Smooth muscle cell (in vitro differentiated cells): ENCODE data around the gene CLIP1. TPM values are rescaled to one million over a fixed set of nuclear protein-coding genes. Genes with fewer than 3 reads are reported as not detected.

ENCODE experiments used
- DNase-seq: peaks from one replicate; lab custom pipeline; 2025; ENCODE audit not compliant: unreplicated experiment; lab: John Stamatoyannopoulos, UW
- H2AFZ ChIP-seq: fragments of 200-600 bp; sonication (generic); 2 replicates; pipeline ENCODE4 v1.6.0; 2016; ENCODE audit warnings: antibody characterized with exemption, low read depth, mild to moderate bottlenecking
- H3F3A ChIP-seq: fragments of 200-600 bp; sonication (generic); 2 replicates; pipeline ENCODE4 v1.6.0; 2017; ENCODE audit warnings: antibody characterized with exemption, low read depth
- H3K27ac ChIP-seq: fragments of 200-600 bp; sonication (generic); 2 replicates; pipeline ENCODE4 v1.5.1; 2016; ENCODE audit warnings: low read depth, mild to moderate bottlenecking
- H3K27me3 ChIP-seq: fragments of 200-600 bp; sonication (generic); 2 replicates; pipeline ENCODE4 v1.6.1; 2016; ENCODE audit warnings: low read depth, mild to moderate bottlenecking
- H3K36me3 ChIP-seq: fragments of 200-600 bp; sonication (generic); 2 replicates; pipeline ENCODE4 v1.5.1; 2016; ENCODE audit warnings: low read depth
- H3K4me1 ChIP-seq: fragments of 200-600 bp; sonication (generic); 2 replicates; pipeline ENCODE4 v1.5.1; 2016; ENCODE audit warnings: low read depth
- H3K4me2 ChIP-seq: fragments of 200-600 bp; sonication (generic); 2 replicates; pipeline ENCODE4 v1.6.0; 2016; ENCODE audit warnings: mild to moderate bottlenecking
- H3K4me3 ChIP-seq: fragments of 200-600 bp; sonication (generic); 2 replicates; pipeline ENCODE4 v1.5.1; 2016; ENCODE audit warnings: mild to moderate bottlenecking
- H3K79me2 ChIP-seq: fragments of 200-600 bp; sonication (generic); 2 replicates; pipeline ENCODE4 v1.6.0; 2016; ENCODE audit warnings: low read depth, mild to moderate bottlenecking
- H3K9ac ChIP-seq: fragments of 200-600 bp; sonication (generic); 2 replicates; pipeline ENCODE4 v1.6.0; 2016; ENCODE audit warnings: low read depth
- H3K9me3 ChIP-seq: fragments of 200-600 bp; sonication (generic); replicated peaks from 2 replicates; pipeline ENCODE4 v1.5.1; 2016; ENCODE audit warnings: low read depth
- H4K20me1 ChIP-seq: fragments of 200-600 bp; sonication (generic); 2 replicates; pipeline ENCODE4 v1.6.0; 2016; ENCODE audit warnings: low read depth
- WGBS: methylation state at CpG from one replicate; pipeline ENCODE4 v1.1.7; 2016; ENCODE audit warnings: low lambda C conversion rate; 5-methylcytosine and 5-hydroxymethylcytosine counted together
- polyA plus RNA-seq: library from polyadenylated mRNA; unstranded; fragments of >200 nt; fragmentation: Nextera tagmentation; extraction: Ambion mirVana; gene quantifications from 2 replicates; pipeline ENCODE4 v1.2.1, GENCODE V29; 2016
- total RNA-seq: library from RNA; depleted of rRNA; stranded (reverse); fragments of >200 nt; gene quantifications from 2 replicates; pipeline ENCODE4 v1.2.3, GENCODE V29; 2014
- TF ChIP-seq, protein P1 (sequence below): fragments of 200-600 bp; sonication (generic); IDR thresholded peaks from 2 replicates; pipeline ENCODE4 v1.5.1; 2017; ENCODE audit warnings: borderline replicate concordance, mild to moderate bottlenecking, antibody characterized with exemption; ENCODE audit not compliant: insufficient read depth, poor library complexity, severe bottlenecking

The CLIP1 gene
- total and polyA plus RNA-seq, 2 experiments from 2014 or later, result 15.3 to 40.4 TPM

GRCh38 chr12:122427403-122427802 lies 4.9 kb upstream of the CLIP1 start:
- Histone ChIP-seq H3K79me2 (no peaks in the 10 kb centered on the region), H3F3A (peaks cover 6% of the 10 kb centered on the region), H3K4me3 (no peak overlapping the region), H3K9me3 (no peaks in the 10 kb centered on the region), H3K4me1 (no peaks in the 10 kb centered on the region), H3K4me2 (no peak overlapping the region), H3K36me3 (no peaks in the 10 kb centered on the region), H2AFZ (no peak overlapping the region), H3K27me3 (no peaks in the 10 kb centered on the region), H4K20me1 (no peaks in the 10 kb centered on the region), H3K27ac (no peak overlapping the region), H3K9ac (no peak overlapping the region)
- TF ChIP-seq, protein P1, sequence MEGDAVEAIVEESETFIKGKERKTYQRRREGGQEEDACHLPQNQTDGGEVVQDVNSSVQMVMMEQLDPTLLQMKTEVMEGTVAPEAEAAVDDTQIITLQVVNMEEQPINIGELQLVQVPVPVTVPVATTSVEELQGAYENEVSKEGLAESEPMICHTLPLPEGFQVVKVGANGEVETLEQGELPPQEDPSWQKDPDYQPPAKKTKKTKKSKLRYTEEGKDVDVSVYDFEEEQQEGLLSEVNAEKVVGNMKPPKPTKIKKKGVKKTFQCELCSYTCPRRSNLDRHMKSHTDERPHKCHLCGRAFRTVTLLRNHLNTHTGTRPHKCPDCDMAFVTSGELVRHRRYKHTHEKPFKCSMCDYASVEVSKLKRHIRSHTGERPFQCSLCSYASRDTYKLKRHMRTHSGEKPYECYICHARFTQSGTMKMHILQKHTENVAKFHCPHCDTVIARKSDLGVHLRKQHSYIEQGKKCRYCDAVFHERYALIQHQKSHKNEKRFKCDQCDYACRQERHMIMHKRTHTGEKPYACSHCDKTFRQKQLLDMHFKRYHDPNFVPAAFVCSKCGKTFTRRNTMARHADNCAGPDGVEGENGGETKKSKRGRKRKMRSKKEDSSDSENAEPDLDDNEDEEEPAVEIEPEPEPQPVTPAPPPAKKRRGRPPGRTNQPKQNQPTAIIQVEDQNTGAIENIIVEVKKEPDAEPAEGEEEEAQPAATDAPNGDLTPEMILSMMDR, result no peak
- 92% methylated on average over 9 of the region's 9 CpGs for WGBS
- DNase-seq, result no peak

DNA sequence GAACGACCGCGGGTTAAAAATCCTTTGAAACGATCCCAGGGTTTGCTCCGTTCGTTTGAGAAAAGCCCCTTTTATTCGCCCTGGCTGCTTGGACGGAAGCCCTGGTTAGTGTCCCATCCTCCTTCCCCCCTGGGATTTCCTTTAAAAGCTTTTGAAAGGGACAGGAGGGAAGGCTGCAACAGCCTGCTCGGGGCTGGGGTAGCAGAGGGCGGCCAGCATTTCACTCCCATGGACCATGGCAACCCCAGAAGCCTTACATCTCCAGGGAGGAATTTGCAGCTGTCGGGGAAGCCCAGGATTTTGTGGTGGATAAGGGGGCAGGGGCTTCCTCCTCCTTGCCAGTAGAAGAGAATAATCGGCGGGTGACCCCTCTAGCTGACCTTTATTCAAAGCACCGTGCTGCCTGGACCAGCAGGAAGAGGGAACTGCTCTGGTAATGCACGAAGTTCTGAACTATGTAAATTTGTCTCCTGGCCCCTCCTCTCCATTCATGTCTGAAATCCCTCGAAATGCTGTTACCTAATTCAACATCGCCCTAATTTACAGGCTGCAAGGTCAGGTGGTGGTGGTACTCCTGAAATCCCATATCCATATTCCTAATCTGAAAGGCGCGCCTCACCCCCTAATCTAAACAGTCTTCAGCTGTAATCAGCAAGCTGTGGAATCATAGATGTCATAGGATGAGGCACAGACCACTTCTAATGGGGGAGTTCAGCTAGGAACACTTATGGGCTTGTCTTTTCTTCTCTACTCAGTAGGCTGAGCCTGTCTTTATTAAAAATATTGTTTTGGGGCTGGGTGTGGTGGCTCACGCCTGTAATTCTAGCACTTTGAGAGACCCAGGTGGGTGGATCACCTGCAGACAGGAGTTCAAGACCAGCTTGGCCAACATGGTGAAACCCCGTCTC lies 1.0 kb upstream of the CLIP1 start:
- TF ChIP-seq, protein P1, result no peak
- H3K4me3 ChIP-seq, result peak overlapping the region; percentile 61
- peak overlapping the region; percentile 94 for H3K4me2 ChIP-seq
- WGBS, result 12% methylated on average over 21 of the region's 21 CpGs
- H3F3A ChIP-seq, result peaks cover 6% of the 10 kb centered on the region
- H2AFZ ChIP-seq, result peak overlapping the region; percentile 91
- H3K9ac ChIP-seq, result peak overlapping the region; percentile 85
- H3K79me2 ChIP-seq, result peaks cover 35% of the 10 kb centered on the region
- no peaks in the 10 kb centered on the region for H3K27me3 ChIP-seq
- H3K9me3 ChIP-seq, result no peaks in the 10 kb centered on the region
- DNase-seq, result peak; percentile 23
- H3K4me1 ChIP-seq, result no peaks in the 10 kb centered on the region
- H3K36me3 ChIP-seq, result no peaks in the 10 kb centered on the region
- H4K20me1 ChIP-seq, result peaks cover 26% of the 10 kb centered on the region
- H3K27ac ChIP-seq, result peak overlapping the region; percentile 80

DNA sequence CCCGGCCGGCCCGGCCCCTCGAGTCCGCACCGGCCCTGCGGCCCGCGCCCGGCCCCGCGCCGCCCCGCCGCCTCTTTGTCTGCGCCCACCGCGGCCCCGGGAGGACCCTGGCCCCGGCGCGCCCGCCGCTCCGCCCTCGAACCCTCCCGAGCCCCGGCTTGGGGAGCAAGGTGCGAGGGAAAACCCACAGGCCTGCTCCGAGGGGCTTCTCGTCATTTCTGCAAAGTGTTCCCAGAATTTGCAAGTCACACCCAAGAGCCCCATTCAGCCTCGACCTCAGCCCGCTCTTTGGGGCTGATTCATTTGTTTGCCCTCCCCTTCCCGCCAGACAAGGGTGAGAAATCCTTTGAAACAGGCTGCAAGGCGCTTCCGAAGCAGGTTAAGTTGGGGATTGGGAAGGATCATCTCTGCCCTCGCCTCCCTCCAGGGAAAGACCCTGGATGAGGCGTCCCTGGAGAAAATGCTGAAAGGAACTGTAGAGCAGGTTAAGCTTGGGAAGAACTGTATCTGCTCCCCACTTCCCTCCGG lies 325 bp upstream of the CLIP1 start:
- Histone ChIP-seq H3K9ac (peak overlapping the region; percentile 85), H3K27ac (peak overlapping the region; percentile 80), H3K27me3 (no peaks in the 10 kb centered on the region), H3K4me1 (no peaks in the 10 kb centered on the region), H3K9me3 (no peaks in the 10 kb centered on the region), H3K79me2 (peaks cover 42% of the 10 kb centered on the region), H3K4me3 (peak overlapping the region; percentile 61), H2AFZ (peak overlapping the region; percentile 91), H3K4me2 (peak overlapping the region; percentile 94), H4K20me1 (peaks cover 33% of the 10 kb centered on the region), H3K36me3 (no peaks in the 10 kb centered on the region), H3F3A (peaks cover 6% of the 10 kb centered on the region)
- peak; percentile 35 for DNase-seq
- TF ChIP-seq, protein P1, result no peak
- 0% methylated on average over 12 of the region's 39 CpGs for WGBS
